HG03280 (cell line): ENCODE measurements around the gene TFAP2C.

ENCODE experiments used
- ATAC-seq: cut with Tn5 transposase; IDR thresholded peaks from one replicate; pipeline ENCODE4 v1.9.1; 2021; ENCODE audit warnings: mild to moderate bottlenecking, moderate library complexity; ENCODE audit not compliant: unreplicated experiment

Gene TFAP2C

GRCh38 chr20:56628873-56629463, at the start of gene TFAP2C:
Gene TFAP2C (plus strand): TSS chr20:56629306. CDS start chr20:56629545, 239 bp downstream.
- ATAC-seq, result no peak

GRCh38 chr20:56580226-56580625, 48.9 kb upstream of the TFAP2C start:
- ATAC-seq, result no peak

- no peak for ATAC-seq
Observed at GRCh38 chr20:56581701-56582100, 47.4 kb upstream of the TFAP2C start.

- ATAC-seq, result no peak
Observed at GRCh38 chr20:56582542-56582941, 46.6 kb upstream of the TFAP2C start.

GRCh38 chr20:56584916-56585315, 44.2 kb upstream of the TFAP2C start:
- ATAC-seq, result no peak

GRCh38 chr20:56587307-56588041, 41.6 kb upstream of the TFAP2C start:
- ATAC-seq, result no peak

GRCh38 chr20:56588996-56589395, 40.1 kb upstream of the TFAP2C start:
- no peak for ATAC-seq

GRCh38 chr20:56589633-56590032, 39.5 kb upstream of the TFAP2C start:
- ATAC-seq, result no peak

- ATAC-seq, result no peak
Observed at GRCh38 chr20:56590888-56591287, 38.2 kb upstream of the TFAP2C start.

- no peak for ATAC-seq
Observed at GRCh38 chr20:56592211-56592610, 36.9 kb upstream of the TFAP2C start.

GRCh38 chr20:56592817-56593216, 36.3 kb upstream of the TFAP2C start:
- no peak for ATAC-seq

GRCh38 chr20:56595746-56596475, 33.2 kb upstream of the TFAP2C start:
- ATAC-seq, result no peak

- no peak for ATAC-seq
Observed at GRCh38 chr20:56601166-56601565, 27.9 kb upstream of the TFAP2C start.

GRCh38 chr20:56604673-56605072, 24.4 kb upstream of the TFAP2C start:
- no peak for ATAC-seq

GRCh38 chr20:56605261-56605996, 23.7 kb upstream of the TFAP2C start:
- ATAC-seq, result no peak

- ATAC-seq, result no peak
Observed at GRCh38 chr20:56606174-56606945, 22.7 kb upstream of the TFAP2C start.

GRCh38 chr20:56607061-56607704, 21.9 kb upstream of the TFAP2C start:
- no peak for ATAC-seq

- ATAC-seq, result no peak
Observed at GRCh38 chr20:56608376-56608775, 20.7 kb upstream of the TFAP2C start.

GRCh38 chr20:56609321-56609720, 19.8 kb upstream of the TFAP2C start:
- ATAC-seq, result no peak

GRCh38 chr20:56610098-56610497, 19.0 kb upstream of the TFAP2C start:
- no peak for ATAC-seq
